Measurements from ENCODE around the gene LDB2.

The LDB2 gene

DNA sequence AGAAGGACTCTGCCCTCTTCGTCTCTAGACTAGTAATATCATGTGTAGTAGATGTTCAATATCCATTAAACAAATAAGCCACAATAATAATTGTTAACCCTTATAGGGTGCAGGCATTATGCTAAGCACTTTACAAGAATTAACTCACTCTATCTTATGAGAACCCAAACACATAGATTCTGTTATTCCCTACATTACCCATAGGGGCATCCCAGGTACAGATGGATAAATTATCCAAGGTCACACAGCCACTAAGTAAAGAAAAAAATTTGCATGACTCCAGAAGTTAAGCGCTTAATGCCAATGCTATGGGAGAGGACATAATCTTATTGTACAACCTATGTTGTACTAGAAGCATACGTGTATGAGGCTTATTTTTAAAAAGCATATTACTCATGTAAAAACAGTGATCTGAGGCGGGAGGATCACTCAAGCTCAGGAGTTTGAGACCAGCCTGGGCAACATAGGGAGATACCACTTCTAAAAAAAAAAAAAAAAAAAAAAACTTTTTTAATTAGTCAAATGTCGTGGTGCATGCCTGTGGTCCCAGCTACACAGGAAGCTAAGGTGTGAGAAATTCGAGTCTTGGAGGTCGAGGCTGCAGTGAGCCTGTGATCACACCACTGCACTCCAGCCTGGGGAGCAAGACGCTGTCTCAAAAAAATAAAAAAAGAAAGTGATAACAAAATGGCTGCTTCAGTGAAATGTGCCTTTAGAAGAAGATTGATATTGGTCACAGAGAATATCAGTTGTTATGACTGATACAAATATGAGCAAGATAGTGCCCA is 13.6 kb downstream of the LDB2 start:
- DNase-seq, result no peak

DNA sequence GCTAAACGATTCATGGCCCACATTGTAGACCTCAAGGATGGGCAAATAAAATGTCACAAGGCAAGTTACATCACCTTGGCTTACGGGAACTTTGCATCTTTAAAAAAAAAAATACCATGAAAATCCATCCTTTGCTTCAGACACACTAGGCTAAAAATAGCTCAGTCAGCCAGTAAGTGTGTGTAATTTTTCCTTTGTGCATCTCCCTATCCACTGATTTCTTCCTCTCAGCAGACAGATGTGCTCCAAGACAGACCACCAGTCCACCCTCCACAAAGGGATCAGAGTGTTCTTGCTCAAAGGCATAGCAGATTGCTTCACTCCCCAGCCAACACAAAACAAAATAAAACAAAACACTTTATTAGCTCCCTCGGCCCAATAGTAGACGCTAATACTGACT is 14.6 kb downstream of the LDB2 start:
- DNase-seq, result no peak

DNA sequence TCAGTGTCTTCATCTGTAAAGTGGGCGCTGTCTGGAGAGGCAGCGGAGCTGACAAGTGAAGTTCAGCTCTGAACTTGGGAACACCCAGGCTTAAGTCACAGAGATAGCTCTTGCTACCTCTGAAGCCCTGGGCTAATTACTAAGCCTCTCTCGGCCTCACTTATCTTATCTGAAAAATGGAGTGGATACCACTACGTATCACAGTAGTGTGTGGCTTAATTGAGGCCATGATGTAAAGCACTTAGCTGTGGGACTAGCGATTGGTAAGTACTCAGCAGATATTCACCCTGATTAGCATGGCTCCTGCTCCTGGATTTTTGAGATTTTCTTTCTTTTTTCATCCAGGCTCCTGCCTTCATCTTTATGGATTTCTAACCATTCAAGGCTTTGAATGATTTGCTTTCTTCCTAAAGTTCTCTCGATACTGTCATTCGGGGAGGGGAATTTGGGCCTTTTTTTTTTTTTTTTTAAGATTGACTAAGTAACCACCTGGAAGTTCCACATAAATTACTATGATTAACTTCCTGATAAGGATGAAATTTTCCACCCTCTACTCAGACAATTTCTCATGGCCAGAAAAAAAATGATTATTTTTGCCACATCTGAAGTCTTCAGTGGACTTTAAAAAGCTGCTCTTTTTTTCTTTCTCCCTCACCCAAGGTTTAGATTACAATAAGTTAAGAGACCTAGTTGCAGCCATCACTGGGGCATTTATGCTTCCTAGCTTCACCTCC is 17.1 kb downstream of the LDB2 start:
- DNase-seq, result no peak

DNA sequence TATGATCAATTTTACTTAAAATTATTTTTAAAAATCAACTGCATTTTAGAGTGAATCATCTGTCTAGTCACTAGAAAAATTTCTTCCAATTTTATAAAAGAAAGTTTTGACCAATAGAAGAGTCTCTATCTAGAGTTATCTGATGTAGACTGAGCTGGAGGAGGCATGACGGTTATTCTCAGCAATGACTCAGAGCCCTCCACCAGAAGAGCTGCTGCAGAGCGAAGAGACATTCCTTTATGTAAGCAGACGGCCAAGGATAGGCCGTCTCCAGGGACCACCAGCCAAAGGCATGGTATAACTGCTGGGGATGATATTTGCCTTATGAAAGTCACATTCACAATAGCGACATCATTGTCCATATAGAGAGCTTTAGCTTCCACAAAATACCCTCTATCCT is 23.0 kb downstream of the LDB2 start:
- DNase-seq, result no peak

DNA sequence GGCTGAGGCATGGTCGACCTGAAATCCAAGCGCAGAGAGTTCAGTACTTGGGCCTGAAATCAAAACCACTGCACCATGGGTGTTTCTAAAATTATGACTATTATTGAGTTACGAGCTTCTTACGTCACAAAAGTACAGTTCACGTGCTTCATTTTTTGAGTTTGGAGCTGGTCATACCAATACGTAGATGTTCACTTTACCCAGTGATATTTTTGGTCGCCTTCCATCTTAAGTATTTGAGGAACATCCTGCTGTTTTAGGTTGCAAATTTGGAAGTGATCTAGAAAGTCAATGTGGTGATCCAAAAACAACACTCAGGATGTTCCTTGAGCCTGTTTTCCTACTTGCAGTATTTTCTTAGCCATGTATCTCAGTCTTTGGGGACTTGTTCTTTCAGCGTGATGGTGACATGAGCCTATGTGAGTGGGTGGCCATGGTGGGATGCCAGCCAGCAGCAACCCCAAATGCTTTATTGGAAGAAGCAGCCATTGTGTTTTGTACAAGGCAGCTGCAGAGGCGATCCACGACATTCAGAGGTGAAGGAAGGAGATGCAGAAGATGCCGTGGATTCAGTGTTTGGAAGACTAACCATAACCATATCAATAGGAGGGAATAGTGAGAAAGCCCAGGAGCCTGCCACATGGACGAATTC is 28.7 kb downstream of the LDB2 start:
- DNase-seq, result no peak

DNA sequence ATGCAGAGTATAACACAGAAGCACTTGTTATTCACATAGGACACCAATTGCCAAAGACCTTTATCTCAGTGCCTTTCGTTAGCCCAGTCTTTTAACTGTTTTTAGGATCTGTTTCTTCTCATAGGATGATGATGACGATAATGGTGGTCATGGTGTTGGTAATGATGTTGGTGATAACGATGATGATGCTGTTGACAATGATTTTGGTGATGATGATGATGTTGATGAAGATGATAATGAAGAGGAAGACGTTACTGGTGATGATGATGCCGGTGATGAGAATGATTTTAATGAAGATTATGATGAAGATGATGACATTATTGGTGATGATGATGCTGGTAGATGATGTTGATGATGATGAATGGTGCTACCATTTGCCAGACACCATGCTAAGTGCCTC is 29.8 kb downstream of the LDB2 start:
- DNase-seq, result no peak

DNA sequence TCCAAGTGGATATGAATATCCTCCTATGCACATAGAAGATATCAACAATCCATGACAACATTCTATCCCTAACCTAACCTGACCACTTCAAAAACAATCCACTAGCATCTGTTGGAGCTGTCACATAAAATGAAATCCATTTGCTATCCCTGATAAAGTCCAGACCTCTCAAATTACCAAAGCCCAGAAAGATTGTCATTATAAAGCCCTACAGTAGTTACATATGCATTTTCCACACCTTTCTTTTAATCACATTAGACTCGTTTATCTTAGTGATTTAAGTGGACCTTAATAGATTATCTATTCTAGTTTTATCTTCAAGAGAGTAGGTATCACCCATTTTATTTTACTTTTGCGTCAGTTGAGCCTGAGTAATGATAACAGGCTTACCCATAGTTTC is 30.6 kb downstream of the LDB2 start:
- DNase-seq, result no peak

DNA sequence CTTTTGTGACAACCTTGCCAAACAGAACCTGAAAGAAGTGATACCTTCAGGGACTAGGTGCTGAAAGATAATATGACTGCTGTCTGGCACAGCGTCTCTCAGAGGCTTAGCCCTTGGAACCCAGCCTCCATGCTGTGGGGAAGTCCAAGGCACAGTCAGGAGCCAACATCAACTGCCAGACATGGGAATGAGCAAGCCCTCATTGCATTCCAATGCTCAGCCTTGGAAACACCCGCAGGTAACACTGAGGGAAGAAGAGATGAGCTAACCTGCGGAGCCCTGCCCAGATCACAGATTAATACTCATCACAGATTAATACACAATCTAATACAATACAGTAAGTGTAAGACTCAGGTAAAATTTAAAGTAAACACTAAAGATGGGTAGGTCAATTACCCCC is 31.5 kb downstream of the LDB2 start:
- no peak for DNase-seq

DNA sequence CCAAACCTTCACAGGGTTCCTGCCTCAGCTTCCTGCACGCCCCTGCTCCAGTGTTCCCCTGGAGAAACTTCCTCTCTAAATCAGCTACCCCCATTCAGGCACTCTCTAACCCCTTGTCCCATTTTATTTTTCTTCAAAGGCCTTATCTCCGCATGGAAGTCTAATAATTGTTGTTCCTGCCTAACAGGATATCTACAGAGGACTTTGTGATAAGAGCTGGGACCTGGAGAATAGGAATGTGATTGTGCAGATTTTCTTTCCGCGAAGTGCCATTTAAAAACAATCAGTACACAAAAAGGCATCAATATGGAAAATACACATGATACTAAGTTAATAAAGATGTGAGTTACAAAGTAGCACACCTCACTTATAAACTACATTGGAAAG is 32.6 kb downstream of the LDB2 start:
- no peak for DNase-seq

DNA sequence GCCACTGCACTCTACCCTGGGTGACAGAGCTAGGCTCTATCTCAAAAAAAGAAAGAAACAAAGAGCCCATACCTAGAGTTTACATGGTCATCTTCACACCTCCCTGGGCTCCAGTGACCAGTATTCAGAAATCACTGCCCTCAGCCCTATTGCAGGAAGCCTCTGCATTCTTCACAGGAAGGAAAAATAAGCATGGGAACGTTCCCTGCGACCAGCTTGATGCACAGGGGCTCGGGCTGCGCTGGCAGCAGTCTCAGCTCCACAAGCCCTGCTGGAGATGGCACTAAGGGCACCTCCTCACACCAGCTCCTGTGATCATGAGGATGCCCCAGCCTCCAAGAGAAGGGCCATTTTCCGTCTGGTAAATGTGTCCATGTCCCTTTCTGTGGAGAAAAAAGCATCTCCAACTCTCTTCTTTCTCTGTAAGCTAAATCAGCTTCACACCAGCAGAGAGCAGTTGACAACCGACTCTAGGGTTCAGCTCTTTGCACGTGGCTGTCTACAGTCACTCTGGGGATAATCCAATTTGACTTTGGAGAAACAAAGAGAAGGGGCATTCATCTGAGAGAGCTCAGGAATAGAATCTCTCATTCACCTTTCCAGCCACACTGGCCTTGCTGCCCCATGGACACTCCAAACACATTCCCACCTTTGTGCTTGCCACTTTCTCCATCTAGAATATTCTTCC is 33.1 kb downstream of the LDB2 start:
- no peak for DNase-seq

DNA sequence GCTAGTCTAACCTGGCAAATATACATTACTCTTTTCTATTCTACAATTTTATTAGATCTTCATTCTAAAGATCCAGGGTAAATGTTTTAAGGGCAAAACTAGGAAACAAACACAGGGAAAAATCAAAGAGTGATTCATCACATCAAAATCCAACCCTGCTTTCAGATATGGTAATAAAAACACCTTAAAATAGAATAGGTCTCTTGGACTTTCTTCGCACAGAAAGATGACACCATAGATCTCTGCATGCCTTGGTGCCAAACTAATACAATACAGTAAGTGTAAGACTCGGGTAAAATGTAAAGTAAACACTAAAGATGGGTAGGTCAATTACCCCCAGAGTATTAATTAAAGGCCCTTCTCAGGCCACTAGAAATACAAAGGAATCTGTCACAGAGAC is 34.2 kb downstream of the LDB2 start:
- no peak for DNase-seq

DNA sequence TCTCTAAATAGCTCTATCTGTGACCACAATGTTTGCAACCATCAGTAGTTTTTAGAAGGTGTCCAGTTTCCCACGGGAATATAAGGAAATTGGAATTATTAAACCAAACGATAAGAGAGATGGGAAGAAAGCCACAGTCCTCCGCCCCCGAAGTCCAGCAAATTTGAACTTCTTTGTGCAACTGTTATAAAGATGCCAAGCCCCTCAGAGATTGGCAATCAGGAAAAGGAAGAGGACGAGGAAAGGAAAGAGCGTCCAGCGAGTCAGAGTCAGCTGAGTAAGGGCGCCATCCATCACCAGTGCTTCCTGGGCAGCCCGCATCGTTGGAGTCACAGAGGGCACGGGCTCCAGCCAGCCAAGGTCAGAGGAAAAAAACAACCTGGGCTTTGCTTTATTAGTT is 35.7 kb downstream of the LDB2 start:
- no peak for DNase-seq

DNA sequence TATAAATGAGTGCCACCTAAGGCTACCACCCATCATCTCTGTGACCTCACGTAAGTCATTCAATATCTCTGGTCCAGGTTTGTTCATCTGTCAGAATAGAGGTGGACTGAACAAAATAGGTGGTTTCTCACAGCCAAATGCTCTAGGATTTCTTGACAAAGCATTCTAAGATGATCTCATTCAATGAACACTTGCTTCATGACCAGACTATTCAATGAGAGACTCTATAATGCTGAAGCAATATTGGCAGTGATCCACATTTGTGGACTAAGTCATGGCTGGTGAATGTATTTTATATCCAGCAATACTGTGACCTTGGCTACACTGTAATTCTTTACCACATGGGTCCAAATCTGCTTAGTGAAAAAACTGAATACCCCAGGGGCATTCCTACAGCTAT is 37.9 kb downstream of the LDB2 start:
- DNase-seq, result no peak

DNA sequence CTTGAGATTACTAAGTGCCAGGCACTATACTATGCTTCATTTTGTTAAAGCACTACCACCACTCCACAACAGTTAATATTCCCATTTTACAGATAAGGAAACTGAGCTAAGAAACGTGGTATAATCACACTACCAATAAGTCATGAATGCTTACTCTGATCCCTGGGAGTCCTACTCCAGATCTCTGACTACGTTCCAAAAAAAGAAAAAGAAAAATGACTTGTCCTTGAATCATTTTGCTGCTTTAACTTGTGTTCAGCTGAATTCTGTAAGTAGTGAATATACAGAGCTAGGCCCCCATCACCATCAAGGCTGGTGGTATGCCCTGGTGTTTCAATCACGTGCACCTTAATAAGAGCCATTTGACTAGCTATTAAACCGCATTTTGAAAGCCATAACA is 39.4 kb downstream of the LDB2 start:
- DNase-seq, result no peak

DNA sequence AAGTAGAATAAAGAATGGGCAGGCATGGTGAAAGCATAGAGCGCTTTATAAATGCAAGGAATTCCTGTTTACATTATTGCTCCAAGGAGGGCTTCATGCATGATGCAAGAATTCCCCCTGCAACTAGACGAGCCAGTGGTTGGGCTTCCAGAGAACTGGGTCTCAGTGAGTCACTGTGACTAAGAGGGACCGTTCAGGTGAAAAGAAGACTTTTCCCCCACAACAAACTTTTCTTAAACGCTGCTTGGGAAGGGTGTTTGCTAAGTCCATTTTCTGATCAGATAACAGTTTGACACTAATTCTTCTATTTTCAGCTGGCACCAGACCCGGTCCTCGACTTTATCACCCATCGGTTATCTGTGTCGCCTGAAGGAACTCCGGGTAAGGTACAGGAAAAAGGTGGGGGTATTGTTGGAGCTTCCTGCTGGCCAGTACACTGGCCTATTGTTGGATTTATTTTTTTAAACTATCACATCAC is 40.1 kb downstream of the LDB2 start:
- no peak for DNase-seq

DNA sequence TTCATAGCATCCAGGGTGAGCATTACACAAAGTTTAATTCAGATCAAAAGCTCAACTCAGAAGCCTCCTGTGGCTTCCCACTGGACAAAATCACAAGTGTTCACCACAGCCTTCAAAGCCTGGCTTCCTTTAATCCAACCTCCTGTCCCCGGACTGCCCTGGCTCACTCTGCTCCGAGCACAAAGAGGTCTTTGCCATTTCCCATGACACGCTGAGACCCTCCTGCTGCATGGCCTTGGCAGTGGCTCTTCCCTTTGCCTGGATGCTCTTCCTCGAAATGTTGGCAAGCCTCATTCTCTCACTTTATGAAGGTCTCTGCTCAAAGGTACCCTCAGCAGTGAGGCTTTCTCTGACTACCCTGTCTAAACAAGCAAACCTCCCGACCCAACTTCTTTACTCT is 41.0 kb downstream of the LDB2 start:
- no peak for DNase-seq

DNA sequence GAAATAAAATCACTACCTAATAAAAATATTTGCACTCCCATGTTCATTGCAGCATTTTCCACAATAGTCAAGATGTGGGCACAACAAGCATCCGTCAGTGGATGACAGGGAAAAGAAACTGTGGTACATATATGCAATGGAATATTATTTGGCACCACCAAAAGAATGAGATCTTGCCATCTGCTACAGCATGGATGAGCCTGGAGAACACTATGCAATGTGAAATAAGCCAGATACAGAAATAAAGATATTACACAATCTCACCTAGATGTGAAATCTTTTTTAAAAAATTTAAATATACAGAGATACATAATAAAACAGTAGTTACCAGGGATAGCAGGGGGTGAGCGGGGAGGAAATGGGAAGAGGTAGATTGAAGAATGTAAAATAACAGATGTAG is 44.8 kb downstream of the LDB2 start:
- no peak for DNase-seq

DNA sequence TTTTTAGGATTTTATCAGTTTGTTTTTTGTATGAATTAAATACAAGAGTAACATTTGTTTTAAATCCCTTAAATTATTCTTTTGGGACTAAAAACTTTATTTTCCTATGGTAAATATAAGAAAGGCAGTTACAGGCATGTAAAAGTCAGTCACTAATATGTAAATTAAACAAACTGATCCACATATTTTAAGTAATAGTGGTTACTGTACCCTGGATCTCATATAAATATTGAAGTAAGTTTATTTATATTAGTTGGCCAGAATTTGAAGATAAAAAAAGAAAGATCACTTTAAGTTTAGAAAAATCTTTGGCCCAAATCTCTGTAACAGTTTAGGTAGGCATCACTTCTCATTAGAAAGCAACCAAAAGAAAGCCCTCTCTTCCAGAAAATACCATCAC is 45.8 kb downstream of the LDB2 start:
- no peak for DNase-seq

DNA sequence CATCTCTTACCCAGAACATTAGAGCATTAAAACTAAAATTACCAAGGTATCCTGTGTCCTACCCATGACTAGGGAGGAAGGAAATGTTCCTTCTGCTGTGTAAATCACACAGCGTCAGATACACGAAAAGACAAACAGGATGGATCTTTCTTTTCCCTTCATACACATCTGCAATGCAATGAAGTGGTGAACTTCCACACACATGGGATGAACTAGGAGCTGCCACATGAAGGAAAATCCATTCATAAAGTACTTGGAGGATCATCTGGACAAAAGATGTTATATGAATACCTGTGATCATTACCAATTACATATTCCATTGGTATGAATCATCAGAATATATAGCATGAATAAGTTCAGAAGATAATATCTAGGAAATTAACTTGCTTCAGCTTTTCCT is 46.2 kb downstream of the LDB2 start:
- DNase-seq, result no peak

DNA sequence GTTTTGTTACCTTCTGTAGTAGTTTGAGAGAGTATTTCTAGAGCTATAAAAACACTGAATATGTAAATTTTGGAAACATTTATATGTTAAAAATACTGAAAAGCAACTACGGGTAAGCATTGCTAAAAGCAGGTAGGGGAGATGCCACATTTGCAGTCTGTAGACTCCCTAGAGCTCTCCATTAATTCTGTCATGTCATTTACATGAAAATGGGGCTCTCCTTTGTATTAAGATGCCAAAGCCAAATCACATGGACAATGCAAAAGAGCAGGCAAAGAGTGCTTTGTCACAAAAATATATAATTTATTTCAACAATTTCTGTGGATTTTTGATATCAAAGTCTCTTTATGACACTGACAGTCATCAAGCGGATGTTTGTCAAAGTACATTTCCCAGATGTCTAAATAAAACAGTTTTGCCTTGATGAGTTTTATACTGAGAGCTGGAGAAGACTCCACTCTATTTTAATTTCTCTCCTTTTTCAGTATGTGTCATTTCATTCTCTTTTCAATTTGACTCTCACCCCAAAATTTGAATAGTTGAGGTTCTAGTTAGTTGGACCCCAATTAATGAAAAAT is 51.8 kb downstream of the LDB2 start:
- DNase-seq, result no peak

DNA sequence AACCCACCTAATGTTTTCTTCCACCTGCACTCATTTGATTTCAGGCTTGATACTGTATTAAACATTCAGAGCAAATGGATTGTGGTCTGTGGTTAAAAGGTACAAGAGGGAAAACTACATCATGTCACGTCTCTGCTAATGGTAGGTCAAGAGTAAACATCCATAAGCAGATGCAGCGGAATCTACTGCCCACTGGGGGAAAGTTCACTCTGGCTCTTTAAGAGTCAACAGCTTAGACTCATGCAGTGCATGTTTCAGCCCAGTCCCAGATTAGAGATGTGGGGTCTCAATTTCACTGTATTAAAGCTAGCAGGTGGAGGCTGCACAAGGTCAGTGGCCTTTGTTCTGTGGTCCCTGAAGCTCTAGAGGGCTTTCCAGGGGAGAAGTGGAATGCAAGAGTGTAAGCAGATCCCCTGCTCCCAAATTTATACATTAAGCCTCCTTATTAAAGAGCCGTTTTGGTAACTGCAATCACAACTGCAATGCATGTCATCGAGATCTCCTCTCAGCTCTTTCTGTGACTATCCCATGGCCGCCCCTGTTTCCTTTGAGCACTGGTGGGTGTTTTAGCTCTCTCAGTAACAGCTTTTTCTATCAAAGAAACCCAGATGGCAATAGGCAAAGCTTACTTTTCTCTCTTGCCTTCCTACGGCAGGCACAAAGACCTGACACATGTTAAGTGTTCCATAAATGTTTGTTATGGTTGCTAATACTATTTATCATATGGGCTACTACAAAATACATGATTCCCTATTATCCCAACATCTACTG is 53.4 kb downstream of the LDB2 start:
- no peak for DNase-seq

DNA sequence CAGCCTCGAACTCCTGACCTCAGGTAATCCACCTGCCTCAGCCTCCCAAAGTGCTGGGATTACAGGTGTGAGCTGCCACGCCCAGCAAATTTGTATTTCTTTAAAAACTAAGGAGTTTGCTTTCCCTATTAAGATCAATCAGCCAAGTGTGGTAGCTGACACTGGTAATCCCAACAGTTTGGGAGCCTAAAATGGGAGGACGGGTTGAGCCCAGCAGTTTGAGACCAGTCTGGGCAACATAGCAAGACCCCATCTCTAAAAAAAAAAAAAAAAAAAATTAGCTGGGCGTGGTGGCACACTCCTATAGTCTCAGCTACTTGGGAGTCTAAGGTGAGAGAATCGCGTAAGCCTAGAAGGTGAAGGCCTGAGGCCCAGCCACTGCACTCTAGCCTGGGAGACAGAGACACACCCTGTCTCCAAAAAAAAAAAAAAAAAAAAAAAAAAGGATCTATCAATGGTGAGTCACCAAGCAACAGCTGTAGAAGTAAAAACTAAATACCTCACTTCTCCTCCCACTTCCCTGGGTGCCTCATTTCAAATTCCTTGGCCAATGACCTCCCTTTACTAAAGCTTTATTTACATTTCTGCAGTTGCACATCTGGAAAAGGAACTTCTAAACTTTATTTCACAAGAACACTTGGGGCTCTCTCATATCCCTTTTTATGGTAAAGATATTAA is 54.5 kb downstream of the LDB2 start:
- no peak for DNase-seq

Data from KG1 (cell line).